ENCODE measurements around the gene SLC6A7.

The SLC6A7 gene

DNA sequence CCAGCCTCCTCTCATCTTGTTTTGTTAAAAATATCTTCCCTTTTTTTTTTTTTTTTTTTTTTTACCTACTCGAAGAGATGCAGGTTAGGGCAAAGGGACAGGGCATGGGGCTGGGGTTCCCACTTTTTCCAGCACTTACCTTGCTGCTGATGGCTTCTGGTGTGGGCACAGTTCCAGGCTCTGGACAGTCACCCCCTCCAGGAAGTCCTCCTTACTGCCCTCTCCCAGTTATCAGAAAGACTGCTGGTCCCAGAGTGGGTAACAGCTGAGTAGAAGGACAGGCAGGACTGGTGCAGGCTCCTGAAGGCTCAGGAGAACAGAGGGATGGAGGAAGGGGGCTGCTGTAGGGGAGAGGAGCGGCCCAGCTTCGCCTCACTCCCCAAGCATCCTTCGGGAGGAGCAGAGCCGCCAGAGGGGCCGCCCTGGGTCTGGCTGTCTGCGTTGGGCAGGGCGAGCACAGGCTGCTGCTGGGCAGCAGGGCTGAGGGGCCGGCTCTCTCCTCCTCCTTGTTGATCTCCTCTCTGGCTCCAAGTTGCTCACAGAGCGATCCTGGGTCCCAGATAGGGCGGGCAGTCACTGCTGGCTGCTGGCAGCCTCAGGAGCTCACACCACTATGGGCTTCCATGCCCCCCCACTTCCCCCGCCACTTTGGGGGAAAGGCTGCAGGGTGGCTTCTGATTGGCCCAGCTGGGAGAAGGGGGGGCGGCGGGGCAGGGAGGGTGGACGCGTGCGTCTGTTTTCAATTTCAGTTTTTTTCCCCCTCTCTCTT, 34.4 kb upstream of the SLC6A7 start, which contains the start of gene PDGFRB:
PDGFRB (minus strand) TSS at position 588 of the 769 bp plus-strand sequence. CDS start 18,798 bp downstream, outside the sequence.
- DNase-seq (ENCODE audit: low read depth, low spot score), result no peak

- DNase-seq (ENCODE audit: low read depth, low spot score), result no peak
Observed at GRCh38 chr5:150156027-150156368, 33.9 kb upstream of the SLC6A7 start.

- DNase-seq (ENCODE audit: low read depth, low spot score), result no peak
Observed at GRCh38 chr5:150156540-150156939, 33.3 kb upstream of the SLC6A7 start.

DNA sequence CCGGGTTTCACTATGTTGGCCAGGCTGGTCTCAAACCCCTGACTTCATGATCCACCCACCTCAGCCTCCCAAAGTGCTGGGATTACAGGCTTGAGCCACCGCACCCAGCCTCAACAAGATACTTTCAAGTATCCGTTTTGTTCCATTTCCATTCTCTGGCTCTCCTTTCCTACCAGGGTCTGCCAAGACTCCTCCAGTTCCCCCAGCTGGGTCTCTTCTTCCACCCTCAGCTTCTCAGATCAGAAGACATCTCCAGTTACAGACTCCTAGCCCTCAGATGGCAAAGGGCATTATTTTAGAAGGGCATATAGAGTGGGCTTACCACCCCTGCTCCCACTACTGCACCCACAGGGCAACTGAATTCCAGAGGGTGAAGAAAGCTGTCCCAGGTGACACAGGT, 32.7 kb upstream of the SLC6A7 start:
- no peak for DNase-seq (ENCODE audit: low read depth, low spot score)

- DNase-seq (ENCODE audit: low read depth, low spot score), result no peak
Observed at GRCh38 chr5:150158170-150158949, 31.5 kb upstream of the SLC6A7 start.

DNA sequence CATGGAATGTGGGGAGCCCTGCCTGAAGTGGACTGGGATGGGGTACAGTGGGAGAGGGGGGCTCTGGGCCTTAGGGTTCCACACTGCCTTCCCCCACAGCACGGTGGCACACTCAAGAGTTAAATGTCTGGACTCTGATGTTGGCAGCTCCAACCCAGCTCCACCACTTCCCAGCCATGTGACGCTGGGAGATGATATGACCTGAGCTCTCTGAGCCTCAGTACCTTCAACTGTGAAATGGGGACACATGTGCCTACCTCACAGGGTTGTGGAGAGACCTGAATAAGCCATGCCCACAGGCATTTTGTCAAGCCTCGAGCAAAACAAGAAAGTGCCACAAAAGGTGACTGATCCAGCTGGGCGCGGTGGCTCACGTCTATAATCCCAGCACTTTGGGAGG, 30.8 kb upstream of the SLC6A7 start:
- no peak for DNase-seq (ENCODE audit: low read depth, low spot score)

GRCh38 chr5:150159741-150160179, 30.1 kb upstream of the SLC6A7 start:
- no peak for DNase-seq (ENCODE audit: low read depth, low spot score)

GRCh38 chr5:150160448-150161081, 29.3 kb upstream of the SLC6A7 start:
- no peak for DNase-seq (ENCODE audit: low read depth, low spot score)

DNA sequence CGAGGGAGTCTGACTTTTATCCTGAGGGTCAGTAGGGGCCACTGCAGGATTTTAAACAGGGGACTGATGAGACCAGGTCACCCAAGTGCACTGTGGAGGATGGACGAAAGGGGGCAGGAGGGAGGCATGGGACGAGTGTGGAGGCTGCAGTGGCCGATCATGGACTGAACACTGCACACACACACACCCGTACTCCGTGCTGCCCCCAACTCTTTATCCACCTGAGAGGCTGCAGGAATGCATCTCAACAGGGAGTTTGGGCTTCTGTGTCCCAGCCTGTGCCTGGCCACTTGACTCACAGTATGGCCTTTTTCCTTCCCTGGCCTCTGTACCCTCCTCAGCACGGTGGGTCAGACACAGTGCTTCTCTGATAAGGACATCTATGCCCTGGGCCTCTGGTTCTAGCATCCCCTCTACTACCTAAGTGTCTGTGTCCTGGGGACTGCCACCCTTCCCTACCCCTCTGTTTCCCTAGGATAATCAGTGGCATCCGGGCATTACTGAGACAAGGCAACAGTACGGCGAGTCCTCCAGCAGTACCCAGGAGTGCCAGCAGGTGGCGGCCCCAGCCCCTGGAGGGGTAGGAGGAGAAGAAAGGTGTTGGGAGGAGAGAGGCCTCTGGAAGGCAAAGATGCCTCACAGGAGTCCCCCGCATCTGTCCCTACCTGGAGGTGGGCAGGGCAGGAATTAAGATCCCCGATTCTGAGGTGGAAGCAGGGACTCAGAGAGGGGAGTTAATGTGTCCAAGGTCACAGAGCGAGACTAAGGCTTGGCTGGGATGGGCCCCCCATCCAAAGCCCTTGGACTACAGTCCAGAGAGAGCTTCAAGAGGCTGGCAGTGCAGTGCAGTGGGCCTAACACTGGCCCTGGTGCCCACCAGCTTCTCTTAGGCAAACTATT, 28.4 kb upstream of the SLC6A7 start:
- peak; percentile 40 for DNase-seq (ENCODE audit: low read depth, low spot score)

GRCh38 chr5:150162142-150162513, 27.7 kb upstream of the SLC6A7 start:
- DNase-seq (ENCODE audit: low read depth, low spot score), result no peak

DNA sequence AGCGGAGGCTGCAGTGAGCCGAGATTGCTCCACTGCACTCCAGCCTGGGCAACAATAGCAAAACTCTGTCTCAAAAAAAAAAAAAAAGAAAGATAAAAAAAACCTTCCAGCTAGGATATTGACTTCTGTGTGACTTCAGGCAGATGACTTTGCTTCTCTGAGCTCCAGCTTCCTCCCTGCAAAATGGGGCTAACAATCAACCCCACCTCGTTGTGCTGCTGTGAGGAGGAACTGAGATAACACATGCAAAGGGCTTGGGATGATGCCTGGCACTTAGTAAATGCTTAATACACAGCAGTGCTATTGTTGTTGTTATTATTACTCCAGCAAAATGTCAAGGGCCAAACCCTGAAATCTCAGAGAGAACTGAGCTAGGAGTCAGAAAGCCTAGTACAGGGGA, 26.8 kb upstream of the SLC6A7 start:
- DNase-seq (ENCODE audit: low read depth, low spot score), result no peak

DNA sequence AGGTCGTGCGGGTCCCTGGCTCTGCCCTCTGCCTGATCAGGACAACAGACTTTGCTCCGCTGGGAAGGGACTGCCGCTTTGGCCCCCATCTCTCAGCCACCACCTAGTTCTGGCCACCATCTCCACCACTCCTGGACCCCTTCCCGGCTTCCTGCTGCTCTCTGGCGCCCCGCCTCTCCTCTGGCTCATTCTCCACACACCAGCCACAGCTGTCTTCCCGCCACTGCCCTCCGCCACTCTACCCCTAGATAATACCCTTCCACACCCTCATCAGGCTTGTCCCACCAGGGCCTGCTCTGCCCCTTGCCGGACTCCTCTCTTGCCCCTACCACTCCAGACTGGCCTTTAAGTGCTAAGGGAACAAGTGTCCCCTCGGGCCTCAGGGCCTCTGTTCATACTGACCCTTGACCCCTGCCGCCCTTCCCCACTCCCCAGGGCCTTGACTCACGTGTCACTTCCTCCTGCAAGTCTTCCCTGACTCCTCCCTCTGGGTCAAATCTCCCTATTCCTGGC, 26.3 kb upstream of the SLC6A7 start:
- no peak for DNase-seq (ENCODE audit: low read depth, low spot score)

- no peak for DNase-seq (ENCODE audit: low read depth, low spot score)
Observed at GRCh38 chr5:150164211-150164980, 25.5 kb upstream of the SLC6A7 start.

- no peak for DNase-seq (ENCODE audit: low read depth, low spot score)
Observed at GRCh38 chr5:150166037-150166649, 23.7 kb upstream of the SLC6A7 start.

DNA sequence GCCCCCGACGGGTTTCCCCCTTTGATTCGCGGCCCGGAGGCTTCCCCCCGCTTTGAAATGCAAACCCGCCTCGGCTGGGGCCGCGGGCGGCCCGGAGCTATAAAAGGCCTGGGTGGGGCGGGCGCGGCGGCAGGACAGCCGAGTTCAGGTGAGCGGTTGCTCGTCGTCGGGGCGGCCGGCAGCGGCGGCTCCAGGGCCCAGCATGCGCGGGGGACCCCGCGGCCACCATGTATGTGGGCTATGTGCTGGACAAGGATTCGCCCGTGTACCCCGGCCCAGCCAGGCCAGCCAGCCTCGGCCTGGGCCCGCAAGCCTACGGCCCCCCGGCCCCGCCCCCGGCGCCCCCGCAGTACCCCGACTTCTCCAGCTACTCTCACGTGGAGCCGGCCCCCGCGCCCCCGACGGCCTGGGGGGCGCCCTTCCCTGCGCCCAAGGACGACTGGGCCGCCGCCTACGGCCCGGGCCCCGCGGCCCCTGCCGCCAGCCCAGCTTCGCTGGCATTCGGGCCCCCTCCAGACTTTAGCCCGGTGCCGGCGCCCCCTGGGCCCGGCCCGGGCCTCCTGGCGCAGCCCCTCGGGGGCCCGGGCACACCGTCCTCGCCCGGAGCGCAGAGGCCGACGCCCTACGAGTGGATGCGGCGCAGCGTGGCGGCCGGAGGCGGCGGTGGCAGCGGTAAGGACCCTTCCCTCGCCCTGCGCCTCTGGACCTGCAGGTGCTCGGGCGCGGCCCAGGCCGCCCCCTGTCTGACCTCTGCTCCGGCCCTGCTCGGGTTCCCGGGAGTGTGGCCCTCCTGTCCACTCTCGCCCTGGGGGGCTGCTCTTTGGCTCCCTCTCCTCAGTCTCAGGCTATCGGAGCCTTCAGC, 23.0 kb upstream of the SLC6A7 start, which contains the start of gene CDX1:
CDX1 (plus strand) TSS at position 129 of the 862 bp plus-strand sequence; CDS start at position 228, 99 bp downstream.
- no peak for DNase-seq (ENCODE audit: low read depth, low spot score)

GRCh38 chr5:150167512-150167850, 22.4 kb upstream of the SLC6A7 start:
- no peak for DNase-seq (ENCODE audit: low read depth, low spot score)

DNA sequence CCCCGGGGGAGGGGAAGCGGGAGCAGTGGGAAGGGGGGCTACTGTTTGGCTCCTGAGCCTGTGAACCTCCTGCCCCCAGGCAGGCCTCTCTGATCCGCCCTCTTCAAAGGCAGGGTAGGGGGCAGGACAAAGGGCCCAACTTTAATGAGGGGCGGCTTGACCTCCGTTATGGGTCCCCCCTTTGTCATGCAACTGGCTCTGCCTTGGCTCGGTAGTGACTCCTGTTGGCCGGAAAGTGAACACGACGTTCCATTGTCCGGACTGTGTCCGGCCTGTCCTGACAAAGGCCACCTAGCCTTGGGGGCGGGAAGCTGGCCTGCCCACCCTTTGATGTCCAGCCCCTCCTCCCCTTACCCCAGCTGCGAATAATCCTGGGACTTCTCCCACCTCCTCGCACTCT, 22.0 kb upstream of the SLC6A7 start:
- no peak for DNase-seq (ENCODE audit: low read depth, low spot score)

DNA sequence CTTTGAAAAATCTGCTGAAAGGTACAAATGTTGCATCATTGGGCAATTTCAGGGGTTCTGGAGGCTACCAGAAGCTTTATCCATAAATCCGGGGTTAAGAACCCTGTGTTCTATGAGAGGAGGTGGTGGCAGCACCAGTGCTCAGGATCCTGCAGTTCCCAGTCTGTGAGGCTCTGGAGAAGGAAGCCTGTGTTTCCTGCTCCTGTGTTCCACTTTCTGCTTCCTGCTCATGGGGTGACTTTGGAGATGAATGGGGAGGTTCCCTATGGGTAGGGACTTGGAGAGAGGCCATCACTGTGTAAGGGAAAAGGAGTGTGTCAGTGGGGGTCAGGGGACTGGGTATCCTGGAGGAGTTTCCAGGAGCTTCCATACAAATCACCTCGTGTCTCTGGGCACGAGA, 21.0 kb upstream of the SLC6A7 start:
- no peak for DNase-seq (ENCODE audit: low read depth, low spot score)

DNA sequence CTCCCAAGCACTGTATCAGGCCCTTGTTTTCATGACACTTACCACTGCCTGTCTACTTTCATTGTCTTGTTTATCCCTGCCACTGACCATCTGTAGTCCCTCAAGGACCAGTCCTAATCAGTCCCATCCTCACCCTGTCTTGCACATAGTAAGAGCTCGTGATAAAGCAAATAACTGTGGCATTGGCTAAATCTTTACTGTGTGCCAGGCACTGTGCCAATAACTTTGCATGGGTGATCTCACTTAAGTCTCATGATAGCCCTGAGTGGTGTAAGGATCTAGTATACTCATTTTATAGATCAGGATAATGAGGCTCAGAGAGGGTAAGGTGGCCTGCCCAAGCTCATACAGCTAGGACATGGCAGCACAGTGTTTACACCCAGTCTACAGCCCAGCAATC, 17.7 kb upstream of the SLC6A7 start:
- DNase-seq (ENCODE audit: low read depth, low spot score), result no peak
